Prostate gland (tissue), 2 donors: Measurements from ENCODE around the gene IFITM1. TPM values are rescaled to one million over a fixed set of nuclear protein-coding genes. Genes with fewer than 3 reads are reported as not detected.

Source experiments
- DNase-seq: peaks from one replicate; pipeline ENCODE4 v3.0.0-alpha.2; 2019; ENCODE audit warnings: low spot score
- H3K27ac ChIP-seq, 2 donors: fragments of 200-600 bp; sonication (generic); 2 replicates each; pipeline ENCODE4 v1.5.1; 2017 to 2019
- H3K27me3 ChIP-seq: fragments of 200-600 bp; sonication (generic); replicated peaks from 2 replicates; pipeline ENCODE4 v1.5.1; 2019; ENCODE audit not compliant: insufficient read depth
- H3K36me3 ChIP-seq, 2 donors: fragments of 200-600 bp; sonication (generic); 1 replicate in 1 of 2; 2 replicates in 1 of 2; pipeline versions ENCODE4 v1.5.1 to v1.8.1; 2017 to 2019
- H3K4me1 ChIP-seq: fragments of 200-600 bp; sonication (generic); replicated peaks from 2 replicates; pipeline ENCODE4 v1.5.1; 2019
- H3K4me3 ChIP-seq, 2 donors: fragments of 200-600 bp; sonication (generic); 2 replicates each; pipeline ENCODE4 v1.5.1; 2017 to 2019
- H3K9me3 ChIP-seq: fragments of 200-600 bp; sonication (generic); 2 replicates; pipeline ENCODE4 v1.5.1; 2017
- CTCF ChIP-seq, 4 experiments: fragments of 200-600 bp in 2 of 4; fragments of 450-650 bp in 2 of 4; sonication (generic) in 2 of 4; IDR thresholded peaks; 1 replicate in 3 of 4; 2 replicates in 1 of 4; pipeline ENCODE4 v1.5.1; 2016 to 2019; ENCODE audit warnings: antibody characterized with exemption in 4 of 4, mild to moderate bottlenecking in 2 of 4, moderate library complexity in 2 of 4
- POLR2A ChIP-seq: fragments of 450-650 bp; IDR thresholded peaks from one replicate; pipeline ENCODE4 v1.6.1; 2016; ENCODE audit warnings: antibody characterized with exemption, mild to moderate bottlenecking
- POLR2AphosphoS5 ChIP-seq: sonication (generic); formaldehyde crosslinking; IDR thresholded peaks from one replicate; pipeline ENCODE4 v1.6.1; 2017; ENCODE audit warnings: antibody characterized with exemption
- WGBS: methylation state at CpG from one replicate; pipeline ENCODE4 v1.1.5; 2018; 5-methylcytosine and 5-hydroxymethylcytosine counted together
- intact Hi-C: fragments of 100-400 bp; cut with DNase I; formaldehyde crosslinking; loops from one replicate; pipeline ENCODE4 v1.14.2; 2022
- total RNA-seq, 2 donors: library from RNA; depleted of rRNA; stranded (reverse); fragments of >200 nt; gene quantifications; one replicate each; pipeline ENCODE4 v1.1.0, GENCODE V29; 2016

IFITM1 gene
- total RNA-seq, 2 donors from 2014 or later = 73.9 to 182 TPM

GRCh38 chr11:339963-340362, 26.1 kb downstream of the IFITM1 start:
- WGBS = 93% methylated on average over 2 of the region's 2 CpGs
- no peak for DNase-seq
- Histone ChIP-seq H3K9me3 (no peaks in the 10 kb centered on the region), H3K27ac (no peak overlapping the region), H3K4me3 (no peak overlapping the region), H3K36me3 (no peaks in the 10 kb centered on the region), H3K27me3 (no peaks in the 10 kb centered on the region), H3K4me1 (no peaks in the 10 kb centered on the region)
- intact Hi-C loops = no loop called here
- TF ChIP-seq CTCF (IDR thresholded peaks at IDR 0.05) (no peak), POLR2A (no peak), POLR2AphosphoS5 (no peak)

- WGBS = 74% methylated on average over 4 of the region's 5 CpGs
- no peak for DNase-seq
- intact Hi-C loops = no loop called here
Measured at GRCh38 chr11:340539-341512, 27.0 kb downstream of the IFITM1 start.

GRCh38 chr11:342328-342727, 28.5 kb downstream of the IFITM1 start:
- intact Hi-C loops = no loop called here
- H3K4me1 ChIP-seq = no peaks in the 10 kb centered on the region
- DNase-seq = no peak
- no peaks in the 10 kb centered on the region for H3K27me3 ChIP-seq
- no peaks in the 10 kb centered on the region for H3K9me3 ChIP-seq
- WGBS = 45% methylated on average over 3 of the region's 3 CpGs
- H3K36me3 ChIP-seq = no peaks in the 10 kb centered on the region
- no peak overlapping the region for H3K4me3 ChIP-seq
- H3K27ac ChIP-seq = no peak overlapping the region
- TF ChIP-seq CTCF (IDR thresholded peaks at IDR 0.05) = no peak
- TF ChIP-seq POLR2AphosphoS5 = no peak
- no peak for TF ChIP-seq POLR2A

More at GRCh38 chr11:340539-341512, 27.0 kb downstream of the IFITM1 start:
- Histone ChIP-seq H3K36me3 (no peaks in the 10 kb centered on the region), H3K9me3 (no peaks in the 10 kb centered on the region), H3K4me1 (no peaks in the 10 kb centered on the region), H3K27me3 (no peaks in the 10 kb centered on the region), H3K4me3 (no peak overlapping the region), H3K27ac (no peak overlapping the region)
- no peak for TF ChIP-seq POLR2A
- no peak for TF ChIP-seq POLR2AphosphoS5
- TF ChIP-seq CTCF (IDR thresholded peaks at IDR 0.05) = no peak

GRCh38 chr11:344836-345578, 31.2 kb downstream of the IFITM1 start:
- Histone ChIP-seq H3K27me3 (no peaks in the 10 kb centered on the region), H3K9me3 (no peaks in the 10 kb centered on the region), H3K36me3 (no peaks in the 10 kb centered on the region), H3K4me3 (no peak overlapping the region), H3K27ac (no peak overlapping the region), H3K4me1 (no peaks in the 10 kb centered on the region)
- TF ChIP-seq POLR2A (no peak), POLR2AphosphoS5 (no peak), CTCF (IDR thresholded peaks at IDR 0.05) (no peak)
- WGBS = 96% methylated on average over 11 of the region's 11 CpGs
- intact Hi-C loops = no loop called here
- no peak for DNase-seq
